HFF-Myc (cell line): ENCODE data around the gene SPRED1.

Source experiments
- DNase-seq: peaks from one replicate; pipeline ENCODE4 v3.0.0-alpha.2; 2011; ENCODE audit warnings: low read depth; ENCODE audit errors: extremely low read depth
- H3K4me3 ChIP-seq: replicated peaks from 2 replicates; pipeline ENCODE4 v1.5.1; 2011; ENCODE audit warnings: low read depth, mild to moderate bottlenecking, control low read depth, low read length
- CTCF ChIP-seq: IDR thresholded peaks from 2 replicates; pipeline ENCODE4 v1.5.1; 2012; ENCODE audit warnings: mild to moderate bottlenecking, low read depth, low read length, control low read depth; ENCODE audit errors: missing control alignments

The SPRED1 gene

DNA sequence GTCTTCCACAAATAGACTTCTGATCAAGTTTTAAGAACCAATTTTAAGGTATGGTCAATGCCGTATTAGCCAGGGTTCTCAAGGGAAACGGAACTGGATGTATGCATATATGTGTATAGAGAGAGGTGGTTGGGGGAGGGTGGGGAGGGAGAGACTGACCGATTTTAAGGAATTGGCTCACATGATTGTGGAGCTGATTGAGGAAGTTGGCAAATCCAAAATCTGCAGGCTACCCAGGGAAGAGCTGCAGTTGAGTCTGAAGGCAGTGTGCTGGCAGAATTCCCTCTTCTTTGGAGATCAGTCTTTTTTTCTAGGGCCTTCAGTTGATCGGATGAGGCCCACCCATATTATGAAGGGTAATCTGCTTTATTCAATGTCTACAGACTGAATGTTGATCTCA, 40.8 kb upstream of the SPRED1 start:
- no peak for DNase-seq
- no peak for TF ChIP-seq CTCF
- H3K4me3 ChIP-seq: no peak overlapping the region

- no peak for TF ChIP-seq CTCF
- DNase-seq: no peak
- H3K4me3 ChIP-seq: no peak overlapping the region
Observed at GRCh38 chr15:38212729-38213351, 39.8 kb upstream of the SPRED1 start.

DNA sequence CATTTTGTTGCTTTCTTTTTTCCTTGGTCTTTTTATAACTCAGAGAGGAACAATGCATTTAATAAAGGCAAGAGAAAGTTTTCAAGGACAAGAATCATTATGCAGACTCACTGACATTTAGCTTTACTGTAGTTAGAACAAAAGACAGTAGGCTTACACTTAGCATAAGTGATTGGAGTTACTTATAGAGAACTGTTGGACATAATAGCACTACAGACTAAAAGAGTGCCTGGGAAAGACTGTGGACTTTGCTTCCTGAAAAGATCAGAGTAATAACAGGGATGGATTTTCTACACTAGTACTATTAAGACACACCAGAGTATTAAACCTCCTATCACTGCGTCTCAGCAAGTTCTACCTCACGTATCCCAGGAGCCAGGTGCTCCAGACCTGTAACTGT, 39.3 kb upstream of the SPRED1 start:
- H3K4me3 ChIP-seq: no peak overlapping the region
- TF ChIP-seq CTCF: no peak
- DNase-seq: no peak

- TF ChIP-seq CTCF: no peak
- no peak for DNase-seq
- H3K4me3 ChIP-seq: no peak overlapping the region
Observed at GRCh38 chr15:38215707-38216106, 36.9 kb upstream of the SPRED1 start.

GRCh38 chr15:38216763-38217162, 35.9 kb upstream of the SPRED1 start:
- DNase-seq: no peak
- H3K4me3 ChIP-seq: no peak overlapping the region
- TF ChIP-seq CTCF: no peak

GRCh38 chr15:38217191-38217595, 35.4 kb upstream of the SPRED1 start:
- TF ChIP-seq CTCF: no peak
- no peak overlapping the region for H3K4me3 ChIP-seq
- peak; percentile 37 for DNase-seq

- no peak for DNase-seq
- no peak for TF ChIP-seq CTCF
- H3K4me3 ChIP-seq: no peak overlapping the region
Observed at GRCh38 chr15:38217788-38218609, 34.6 kb upstream of the SPRED1 start.
